ENCODE data around the gene SLC17A7. TPM values are rescaled to one million over a fixed set of nuclear protein-coding genes. Genes with fewer than 3 reads are reported as not detected.

Gene SLC17A7
- total and polyA plus RNA-seq, 2 donors from 2014 or later: 0.45 to 1.4 TPM

GRCh38 chr19:49411681-49412326 is 29.5 kb downstream of the SLC17A7 start:
- Histone ChIP-seq H3K4me3 (ENCODE audit: low read length in 3 of 3) (no peak overlapping the region), H3K9ac (ENCODE audit: low read length in 3 of 3) (no peak overlapping the region), H3K27me3 (ENCODE audit: control insufficient read depth, insufficient read depth, low read length) (no peaks in the 10 kb centered on the region), H3K36me3 (ENCODE audit: control insufficient read depth in 2 of 3, insufficient read depth in 3 of 3, low read length in 3 of 3) (no peaks in the 10 kb centered on the region), H3K4me1 (ENCODE audit: control insufficient read depth in 2 of 3, insufficient read depth in 2 of 3, low read depth in 1 of 3, low read length in 3 of 3) (no peaks in the 10 kb centered on the region), H3K27ac (ENCODE audit: low read depth in 2 of 2, low read length in 2 of 2) (no peak overlapping the region), H3K9me3 (ENCODE audit: control insufficient read depth in 2 of 3, insufficient read depth in 1 of 3, low read length in 3 of 3) (no peaks in the 10 kb centered on the region)
- intact Hi-C loops (cut with DNase I): no loop called here
- no peak for FAIRE-seq
- no peak for TF ChIP-seq CTCF (IDR thresholded peaks at IDR 0.05; ENCODE audit: borderline replicate concordance, extremely low read depth, insufficient read depth)
- DNase-seq: peak in 1 of 5 donors; percentile 51

- intact Hi-C loops (cut with DNase I): no loop called here
- H3K27me3 ChIP-seq (ENCODE audit: control insufficient read depth, insufficient read depth, low read length): no peaks in the 10 kb centered on the region
- no peak for TF ChIP-seq CTCF (IDR thresholded peaks at IDR 0.05; ENCODE audit: borderline replicate concordance, extremely low read depth, insufficient read depth)
Measured at GRCh38 chr19:49409441-49410029, 31.8 kb downstream of the SLC17A7 start.

GRCh38 chr19:49408816-49409440 is 32.4 kb downstream of the SLC17A7 start:
- no peaks in the 10 kb centered on the region for H3K4me1 ChIP-seq (ENCODE audit: control insufficient read depth in 2 of 3, insufficient read depth in 2 of 3, low read depth in 1 of 3, low read length in 3 of 3)
- no peak for FAIRE-seq
- no peaks in the 10 kb centered on the region for H3K36me3 ChIP-seq (ENCODE audit: control insufficient read depth in 2 of 3, insufficient read depth in 3 of 3, low read length in 3 of 3)
- H3K9ac ChIP-seq (ENCODE audit: low read length in 3 of 3): no peak overlapping the region
- intact Hi-C loops (cut with DNase I): no loop called here
- no peak overlapping the region for H3K27ac ChIP-seq (ENCODE audit: low read depth in 2 of 2, low read length in 2 of 2)
- H3K9me3 ChIP-seq (ENCODE audit: control insufficient read depth in 2 of 3, insufficient read depth in 1 of 3, low read length in 3 of 3): no peaks in the 10 kb centered on the region
- no peak for TF ChIP-seq CTCF (IDR thresholded peaks at IDR 0.05; ENCODE audit: borderline replicate concordance, extremely low read depth, insufficient read depth)
- no peak overlapping the region for H3K4me3 ChIP-seq (ENCODE audit: low read length in 3 of 3)
- no peaks in the 10 kb centered on the region for H3K27me3 ChIP-seq (ENCODE audit: control insufficient read depth, insufficient read depth, low read length)
- no peak for DNase-seq

More at GRCh38 chr19:49409441-49410029, 31.8 kb downstream of the SLC17A7 start:
- Histone ChIP-seq H3K4me1 (ENCODE audit: control insufficient read depth in 2 of 3, insufficient read depth in 2 of 3, low read depth in 1 of 3, low read length in 3 of 3) (no peaks in the 10 kb centered on the region), H3K36me3 (ENCODE audit: control insufficient read depth in 2 of 3, insufficient read depth in 3 of 3, low read length in 3 of 3) (no peaks in the 10 kb centered on the region), H3K9ac (ENCODE audit: low read length in 3 of 3) (no peak overlapping the region), H3K27ac (ENCODE audit: low read depth in 2 of 2, low read length in 2 of 2) (no peak overlapping the region), H3K4me3 (ENCODE audit: low read length in 3 of 3) (no peak overlapping the region), H3K9me3 (ENCODE audit: control insufficient read depth in 2 of 3, insufficient read depth in 1 of 3, low read length in 3 of 3) (no peaks in the 10 kb centered on the region)
- no peak for DNase-seq
- FAIRE-seq: no peak

Data from kidney (tissue), 14 donors.